HG02642 (cell line): ENCODE results near the gene RTKN2.

Experiments
- ATAC-seq: cut with Tn5 transposase; IDR thresholded peaks from one replicate; pipeline ENCODE4 v1.9.1; 2021; ENCODE audit warnings: mild to moderate bottlenecking; ENCODE audit not compliant: unreplicated experiment, poor library complexity

The RTKN2 gene

DNA sequence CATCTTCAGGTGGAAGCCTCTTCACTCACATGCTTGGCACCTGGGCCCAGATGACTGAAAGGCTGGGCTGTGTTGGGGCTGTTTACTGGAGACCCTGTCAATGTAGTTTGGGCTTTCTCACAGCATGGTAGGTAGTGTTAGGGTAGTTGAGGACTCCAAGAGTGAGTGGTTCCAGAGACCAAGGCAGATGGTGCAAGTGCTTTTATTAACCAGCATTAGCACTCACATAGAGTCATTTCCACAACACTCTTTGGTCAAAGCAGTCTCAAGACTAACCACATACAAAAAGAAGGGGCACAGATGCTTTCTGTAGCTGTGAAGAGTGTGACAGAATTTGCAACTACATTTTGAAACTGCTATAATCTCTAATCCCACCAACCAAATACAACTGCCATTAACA lies 135.0 kb downstream of the RTKN2 start:
- ATAC-seq = peak; percentile 95
